GM19328 (cell line): ENCODE data around the gene SLC38A5.
"Not testable (repeated sequence)": the region's sequence is repeated elsewhere in the genome, so short reads cannot be mapped to it uniquely, and the experiment has no call there.

Source experiments
- ATAC-seq: cut with Tn5 transposase; IDR thresholded peaks from one replicate; pipeline ENCODE4 v1.9.1; 2021; ENCODE audit warnings: mild to moderate bottlenecking, moderate library complexity; ENCODE audit not compliant: unreplicated experiment

SLC38A5 gene

GRCh38 chrX:48470833-48471118, 716 bp upstream of the SLC38A5 start:
- ATAC-seq = no peak

- no peak for ATAC-seq
Measured at GRCh38 chrX:48468693-48469691, 1.1 kb downstream of the SLC38A5 start.

GRCh38 chrX:48468247-48468671, 1.8 kb downstream of the SLC38A5 start:
- no peak for ATAC-seq

GRCh38 chrX:48467281-48467761, 2.7 kb downstream of the SLC38A5 start:
- ATAC-seq = no peak

- no peak for ATAC-seq
Measured at GRCh38 chrX:48466696-48467095, 3.4 kb downstream of the SLC38A5 start.

GRCh38 chrX:48465336-48465933, 4.6 kb downstream of the SLC38A5 start:
- no peak for ATAC-seq

GRCh38 chrX:48461830-48462229, 8.2 kb downstream of the SLC38A5 start:
- no peak for ATAC-seq

- no peak for ATAC-seq
Measured at GRCh38 chrX:48460606-48461005, 9.5 kb downstream of the SLC38A5 start.

GRCh38 chrX:48460031-48460430, 10.0 kb downstream of the SLC38A5 start:
- ATAC-seq = no peak

GRCh38 chrX:48459483-48459882, 10.6 kb downstream of the SLC38A5 start:
- ATAC-seq = no peak

GRCh38 chrX:48458711-48459110, 11.3 kb downstream of the SLC38A5 start:
- no peak for ATAC-seq

- no peak for ATAC-seq
Measured at GRCh38 chrX:48456628-48457331, 13.3 kb downstream of the SLC38A5 start.

GRCh38 chrX:48451708-48452107, 18.4 kb downstream of the SLC38A5 start:
- ATAC-seq = no peak

- no peak for ATAC-seq
Measured at GRCh38 chrX:48450076-48450475, 20.0 kb downstream of the SLC38A5 start.

GRCh38 chrX:48447201-48447600, 22.9 kb downstream of the SLC38A5 start:
- ATAC-seq = not testable (repeated sequence)

GRCh38 chrX:48433713-48434112, 36.3 kb downstream of the SLC38A5 start:
- not testable (repeated sequence) for ATAC-seq

GRCh38 chrX:48430166-48430565, 39.9 kb downstream of the SLC38A5 start:
- not testable (repeated sequence) for ATAC-seq

GRCh38 chrX:48429606-48430005, 40.5 kb downstream of the SLC38A5 start:
- ATAC-seq = not testable (repeated sequence)

GRCh38 chrX:48427027-48427716, 42.9 kb downstream of the SLC38A5 start:
- ATAC-seq = not testable (repeated sequence)

- not testable (repeated sequence) for ATAC-seq
Measured at GRCh38 chrX:48411860-48412259, 58.2 kb downstream of the SLC38A5 start, which contains the start of gene SSX4B. TSS of gene SSX4B (minus strand) at chrX:48411960. CDS start at chrX:48411372, 588 bp downstream.
